OCI-LY7 (cell line): ENCODE measurements around the gene RASAL2. TPM values are rescaled to one million over a fixed set of nuclear protein-coding genes. Genes with fewer than 3 reads are reported as not detected.
A peak's percentile ranks its signal among the peaks of the same experiment; 100 is the strongest.

Experiments used
- BruUV-seq: library from RNA; stranded (reverse); fragments of 400-500 nt; replicated peaks from 2 replicates; lab custom pipeline; 2021; lab: Mats Ljungman, UMichigan
- CTCF ChIA-PET: fragments of 300-600 bp; sonication (Branson Sonifier 250); formaldehyde crosslinking; loops from one replicate; lab custom pipeline; 2022; ENCODE audit warnings: antibody characterized with exemption; ENCODE audit not compliant: unreplicated experiment; lab: Charles Lee
- POLR2A ChIA-PET: fragments of 300-600 bp; sonication (Branson Sonifier 250); formaldehyde crosslinking; loops from one replicate; lab custom pipeline; 2022; ENCODE audit warnings: antibody characterized with exemption; lab: Charles Lee
- DNase-seq: peaks from one replicate; pipeline ENCODE4 v3.0.0-alpha.2; 2015; ENCODE audit warnings: low spot score
- H2AFZ ChIP-seq: fragments of 200-600 bp; sonication (generic), shearing (Covaris generic); 2 replicates; pipeline ENCODE4 v1.6.1; 2014; ENCODE audit warnings: mild to moderate bottlenecking, antibody characterized with exemption, low read length, moderate library complexity
- H3K27ac ChIP-seq: fragments of 200-600 bp; sonication (generic); 2 replicates; pipeline ENCODE4 v1.5.1; 2014; ENCODE audit warnings: mixed run types, low read depth, mild to moderate bottlenecking, moderate library complexity, low read length, inconsistent platforms; ENCODE audit not compliant: poor library complexity, severe bottlenecking
- H3K36me3 ChIP-seq: fragments of 200-600 bp; sonication (generic); 2 replicates; pipeline ENCODE4 v1.6.1; 2014; ENCODE audit warnings: mild to moderate bottlenecking, antibody characterized with exemption, low read length, moderate library complexity, mixed read lengths; ENCODE audit not compliant: insufficient read depth
- H3K4me1 ChIP-seq: fragments of 200-600 bp; sonication (generic); 2 replicates; pipeline ENCODE4 v1.5.1; 2014; ENCODE audit warnings: mild to moderate bottlenecking, low read length; ENCODE audit not compliant: insufficient read depth, poor library complexity, severe bottlenecking
- H3K4me2 ChIP-seq: fragments of 200-600 bp; sonication (generic); 2 replicates; pipeline ENCODE4 v1.6.1; 2014; ENCODE audit warnings: mild to moderate bottlenecking, low read length
- H3K4me3 ChIP-seq: fragments of 200-600 bp; sonication (generic); 2 replicates; pipeline ENCODE4 v1.5.1; 2014; ENCODE audit warnings: mild to moderate bottlenecking, low read depth, low read length; ENCODE audit not compliant: poor library complexity, severe bottlenecking
- H3K79me2 ChIP-seq: fragments of 200-600 bp; sonication (generic); 2 replicates; pipeline ENCODE4 v1.6.1; 2016; ENCODE audit warnings: low read depth, mild to moderate bottlenecking, low read length, moderate library complexity, mixed read lengths; ENCODE audit not compliant: insufficient read depth
- H3K9me2 ChIP-seq: fragments of 200-600 bp; sonication (generic); 2 replicates; pipeline ENCODE4 v1.6.1; 2016; ENCODE audit warnings: mild to moderate bottlenecking, low read length, mixed read lengths; ENCODE audit not compliant: insufficient read depth
- H3K9me3 ChIP-seq: fragments of 200-600 bp; sonication (generic); 2 replicates; pipeline ENCODE4 v1.6.1; 2014; ENCODE audit warnings: mild to moderate bottlenecking, mixed run types, low read length, mixed read lengths
- H4K20me1 ChIP-seq: fragments of 200-600 bp; sonication (generic); 2 replicates; pipeline ENCODE4 v1.6.1; 2014; ENCODE audit warnings: mild to moderate bottlenecking, antibody characterized with exemption, low read length, moderate library complexity, mixed read lengths; ENCODE audit not compliant: insufficient read depth
- CTCF ChIP-seq: fragments of 200-600 bp; sonication (generic); conservative IDR thresholded peaks from 2 replicates; pipeline ENCODE4 v1.5.1; 2014; ENCODE audit warnings: mild to moderate bottlenecking, antibody characterized with exemption, low read length, moderate library complexity, mixed read lengths
- EZH2phosphoT487 ChIP-seq: fragments of 200-600 bp; sonication (generic); IDR thresholded peaks from 2 replicates; pipeline ENCODE4 v1.6.1; 2018; ENCODE audit warnings: low read depth, borderline replicate concordance, mild to moderate bottlenecking, mixed run types, antibody characterized with exemption, low read length, moderate library complexity, mixed read lengths
- intact Hi-C: fragments of 100-400 bp; cut with micrococcal nuclease; formaldehyde crosslinking; loops from one replicate; pipeline ENCODE4 v1.10.0; 2022; ENCODE audit not compliant: unreplicated experiment
- total RNA-seq, 2 experiments: library from RNA; depleted of rRNA in 1 of 2; stranded (reverse); fragments of >200 nt in 1 of 2; shearing (Covaris generic) in 1 of 2; gene quantifications; 2 replicates each; pipeline ENCODE4 v1.2.3, GENCODE V29; 2014 to 2022

RASAL2 gene
- total RNA-seq, 2 experiments from 2014 or later, result 0.09 to 0.27 TPM

GRCh38 chr1:178531887-178532286, 438.0 kb downstream of the RASAL2 start:
- POLR2A ChIA-PET, result interaction anchor here (1.9 kb wide), 1 partner anchor 471 kb away, joined by 5 read pairs; no protein-coding TSS in a partner anchor
- Histone ChIP-seq H4K20me1 (no peaks in the 10 kb centered on the region), H3K27ac (no peak overlapping the region), H3K9me2 (no peaks in the 10 kb centered on the region), H2AFZ (0 out of 2 replicates have a peak overlapping the region, but pooled peaks have one; percentile 27), H3K4me1 (no peaks in the 10 kb centered on the region), H3K79me2 (no peaks in the 10 kb centered on the region), H3K9me3 (no peaks in the 10 kb centered on the region), H3K4me3 (no peak overlapping the region), H3K36me3 (no peaks in the 10 kb centered on the region), H3K4me2 (no peak overlapping the region)
- no TSS peak for BruUV-seq
- DNase-seq, result no peak
- intact Hi-C loops, result loop anchor here (1.0 to 2.0 kb wide), 2 partner anchors 470 to 537 kb away; no protein-coding TSS in a partner anchor
- CTCF ChIA-PET, result interaction anchor here (3.9 kb wide), 1 partner anchor 471 kb away, joined by 34 read pairs; no protein-coding TSS in a partner anchor
- TF ChIP-seq CTCF, result no peak
- no peak for TF ChIP-seq EZH2phosphoT487

- intact Hi-C loops, result loop anchor here (1.0 to 2.0 kb wide), 2 partner anchors 470 to 536 kb away; no protein-coding TSS in a partner anchor
- TF ChIP-seq CTCF, result peak; percentile 99
- no peak for TF ChIP-seq EZH2phosphoT487
- CTCF ChIA-PET, result interaction anchor here (3.9 kb wide), 1 partner anchor 471 kb away, joined by 34 read pairs; no protein-coding TSS in a partner anchor
- POLR2A ChIA-PET, result interaction anchor here (0.8 to 1.9 kb wide), 2 partner anchors 470 to 473 kb away, joined by 4 to 5 read pairs; no protein-coding TSS in a partner anchor
- Histone ChIP-seq H3K4me2 (peak overlapping the region; percentile 25; the same call in 1 of the 2 replicates), H3K4me3 (no peak overlapping the region), H3K27ac (no peak overlapping the region), H3K9me3 (no peaks in the 10 kb centered on the region), H2AFZ (0 out of 2 replicates have a peak overlapping the region, but pooled peaks have one; percentile 27), H4K20me1 (no peaks in the 10 kb centered on the region), H3K9me2 (no peaks in the 10 kb centered on the region), H3K79me2 (no peaks in the 10 kb centered on the region), H3K36me3 (no peaks in the 10 kb centered on the region), H3K4me1 (no peaks in the 10 kb centered on the region)
- no TSS peak for BruUV-seq
- peak; percentile 79 for DNase-seq
Measured at GRCh38 chr1:178532392-178532791, 438.5 kb downstream of the RASAL2 start.
